Astrocyte of the hippocampus (primary cell): ENCODE data around the gene PPL.
"Not testable (repeated sequence)": the region's sequence is repeated elsewhere in the genome, so short reads cannot be mapped to it uniquely, and the experiment has no call there.

Source experiments
- DNase-seq: peaks from one replicate; pipeline ENCODE4 v3.0.0; 2011; ENCODE audit warnings: low read depth, low spot score

The PPL gene

GRCh38 chr16:4908854-4909401 lies 28.0 kb downstream of the PPL start:
- no peak for DNase-seq

DNA sequence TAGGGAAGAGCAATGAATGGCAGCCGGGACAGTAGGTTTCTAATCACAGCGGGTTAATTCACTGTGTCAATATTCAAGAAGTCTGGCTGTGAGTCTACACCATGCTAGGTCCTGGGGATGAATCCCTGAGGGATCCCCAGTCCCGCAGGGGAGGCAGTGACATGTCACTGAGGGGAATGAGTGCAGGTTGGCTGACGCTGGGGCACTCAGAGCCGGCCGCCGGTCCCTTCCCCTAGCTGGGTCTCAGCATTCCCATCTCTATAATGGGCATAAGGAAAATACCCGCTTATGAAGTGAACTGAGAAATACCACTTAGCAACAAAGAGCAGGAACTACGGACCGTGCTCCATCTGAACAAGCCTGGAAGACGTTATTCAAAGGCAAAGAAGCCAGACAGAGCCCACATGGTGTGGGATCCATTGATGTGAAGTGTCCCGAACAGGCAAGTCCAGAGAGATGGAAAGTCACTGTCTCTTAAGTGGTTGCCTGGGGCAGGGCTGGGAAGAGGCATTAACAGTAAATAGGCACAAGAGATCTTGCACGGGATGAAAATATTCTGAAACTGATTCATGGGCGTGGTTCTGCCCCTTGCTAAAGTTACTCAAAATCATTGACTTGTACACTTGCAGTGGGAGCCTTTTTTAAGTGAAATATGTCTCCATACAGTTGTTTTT lies 31.9 kb downstream of the PPL start:
- no peak for DNase-seq

- DNase-seq: no peak
Measured at GRCh38 chr16:4904108-4904941, 32.6 kb downstream of the PPL start.

DNA sequence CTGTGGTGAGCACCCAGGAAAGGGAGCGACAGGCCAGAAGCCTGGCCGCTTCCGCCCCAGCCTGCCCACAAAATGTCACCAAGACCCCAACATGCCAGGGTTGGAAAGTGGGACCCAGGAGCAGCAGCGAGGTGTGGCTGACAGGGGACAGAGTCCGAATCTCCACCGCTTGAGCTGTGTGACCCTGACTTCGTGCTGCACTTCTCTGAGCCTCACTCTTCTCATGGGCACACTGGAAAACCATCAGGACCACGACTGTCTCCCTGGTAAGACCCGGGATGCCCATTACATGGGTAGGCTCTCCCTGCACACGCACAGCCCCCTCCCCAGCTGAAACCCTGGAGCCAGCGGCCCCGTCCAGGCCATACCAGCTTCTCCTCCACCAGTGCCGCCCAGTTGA lies 34.9 kb downstream of the PPL start:
- DNase-seq: no peak

- DNase-seq: no peak
Measured at GRCh38 chr16:4900750-4901149, 36.2 kb downstream of the PPL start.

DNA sequence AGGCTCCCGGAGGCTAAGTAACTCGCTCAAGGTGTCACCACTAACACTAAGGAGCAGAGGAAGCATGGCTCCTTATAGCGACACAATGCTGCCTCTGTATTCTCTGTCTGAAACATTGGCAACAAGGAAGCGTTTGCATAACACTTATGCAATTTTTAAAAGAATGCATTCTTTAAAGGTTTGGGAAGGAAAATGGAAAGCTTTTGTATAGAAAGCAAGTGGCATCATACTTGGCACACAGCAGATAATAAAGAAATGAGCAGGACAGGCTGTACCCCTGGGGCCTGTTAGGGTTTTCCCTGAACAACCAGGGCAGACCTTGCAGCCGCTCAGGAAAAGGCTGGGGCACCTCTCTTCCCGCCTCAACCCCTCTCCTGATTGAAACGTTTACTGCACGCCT lies 36.9 kb downstream of the PPL start:
- DNase-seq: peak; percentile 38

GRCh38 chr16:4899474-4899846 lies 37.5 kb downstream of the PPL start:
- no peak for DNase-seq

DNA sequence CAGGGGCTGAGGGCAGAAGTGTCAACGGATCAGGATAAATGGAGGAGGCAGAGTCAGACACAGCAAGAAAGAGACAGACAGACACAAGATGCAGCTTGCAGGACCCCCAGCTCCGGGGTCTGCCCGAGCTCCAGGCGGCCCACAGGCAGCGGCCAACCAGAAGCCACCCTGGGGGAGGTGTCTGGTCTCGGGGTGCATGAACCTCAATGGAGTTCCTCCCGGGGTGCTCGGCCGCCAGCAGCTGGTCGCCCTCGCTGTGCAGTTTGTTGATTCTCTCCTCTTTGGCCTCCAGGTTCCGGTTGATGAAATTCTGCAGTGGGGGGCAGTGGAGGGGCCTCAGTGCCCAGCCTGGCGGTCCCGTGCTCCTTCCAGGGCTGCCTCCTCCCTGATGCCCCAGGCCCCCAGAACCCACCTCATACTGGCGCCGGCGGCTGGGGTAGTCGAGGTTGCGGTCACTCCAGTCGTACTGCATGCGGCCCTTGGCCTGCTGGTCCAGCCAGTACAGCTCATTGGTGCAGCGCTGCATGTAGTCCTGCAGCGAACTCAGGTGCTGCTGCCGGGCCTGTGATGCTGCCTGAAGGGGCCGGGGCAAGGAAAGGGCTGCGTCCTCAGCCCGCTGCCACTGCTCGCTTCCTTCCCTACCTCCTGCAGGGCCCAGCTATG lies 38.0 kb downstream of the PPL start:
- DNase-seq: no peak

GRCh38 chr16:4897328-4897727 lies 39.6 kb downstream of the PPL start:
- no peak for DNase-seq

DNA sequence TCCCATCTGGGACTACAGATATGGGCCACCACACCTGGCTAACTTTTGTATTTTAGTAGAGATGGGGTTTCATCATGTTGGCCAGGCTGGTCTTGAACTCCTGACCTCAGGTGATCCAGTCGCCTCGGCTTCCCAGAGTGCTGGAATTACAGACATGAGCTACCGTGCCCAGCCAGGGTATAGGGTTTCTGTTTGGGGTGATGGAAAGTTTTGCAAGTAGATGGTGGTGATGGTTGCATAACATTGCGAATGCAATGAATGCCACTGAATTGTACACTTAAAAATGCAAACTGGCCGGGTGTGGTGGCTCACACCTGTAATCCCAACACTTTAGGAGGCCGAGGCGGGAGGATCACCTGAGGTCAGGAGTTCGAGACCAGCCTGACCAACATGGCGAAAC lies 40.2 kb downstream of the PPL start:
- not testable (repeated sequence) for DNase-seq

- no peak for DNase-seq
Measured at GRCh38 chr16:4895366-4895765, 41.6 kb downstream of the PPL start.

DNA sequence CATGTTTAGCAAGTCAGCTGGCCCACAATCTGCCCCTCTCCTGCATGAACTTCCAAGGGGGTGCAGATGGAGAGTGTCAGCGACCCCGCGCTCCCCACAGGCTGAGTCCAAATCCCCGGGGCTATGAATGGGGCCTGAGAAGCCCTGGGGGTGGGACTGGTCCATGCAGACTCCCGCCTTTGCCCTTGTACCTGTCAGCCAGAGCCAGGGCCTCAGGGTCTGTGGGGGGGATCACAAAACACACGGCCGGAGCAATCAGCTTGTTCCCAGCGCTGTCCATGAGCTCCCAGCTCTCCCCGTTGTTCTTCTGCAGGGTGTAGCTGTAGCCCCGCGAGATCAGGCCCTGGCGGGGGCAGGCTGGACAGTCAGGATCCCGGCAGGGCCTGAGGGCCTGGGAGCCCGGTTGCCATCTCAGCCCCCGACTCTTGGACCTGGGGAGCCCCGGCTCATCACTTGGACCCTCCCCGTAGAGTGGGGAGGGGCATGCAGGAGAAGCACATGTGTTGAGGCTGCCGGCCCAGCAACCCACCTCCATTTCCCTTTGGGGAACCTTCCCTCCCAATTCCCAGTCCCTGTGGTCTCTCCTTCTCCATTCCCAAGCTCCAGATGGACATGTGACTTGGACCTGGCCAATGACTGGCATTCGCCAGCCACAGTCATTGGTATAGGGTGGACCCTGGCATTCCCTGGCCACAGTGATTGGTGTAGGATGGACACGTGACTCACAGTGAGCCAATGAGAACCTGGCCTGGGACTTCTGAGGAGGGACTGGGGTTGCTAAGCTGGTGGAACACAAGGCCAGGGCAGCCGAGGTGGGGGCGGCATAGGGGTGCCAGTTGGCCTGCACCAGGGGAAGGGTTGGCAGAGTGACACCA lies 42.4 kb downstream of the PPL start:
- DNase-seq: no peak

DNA sequence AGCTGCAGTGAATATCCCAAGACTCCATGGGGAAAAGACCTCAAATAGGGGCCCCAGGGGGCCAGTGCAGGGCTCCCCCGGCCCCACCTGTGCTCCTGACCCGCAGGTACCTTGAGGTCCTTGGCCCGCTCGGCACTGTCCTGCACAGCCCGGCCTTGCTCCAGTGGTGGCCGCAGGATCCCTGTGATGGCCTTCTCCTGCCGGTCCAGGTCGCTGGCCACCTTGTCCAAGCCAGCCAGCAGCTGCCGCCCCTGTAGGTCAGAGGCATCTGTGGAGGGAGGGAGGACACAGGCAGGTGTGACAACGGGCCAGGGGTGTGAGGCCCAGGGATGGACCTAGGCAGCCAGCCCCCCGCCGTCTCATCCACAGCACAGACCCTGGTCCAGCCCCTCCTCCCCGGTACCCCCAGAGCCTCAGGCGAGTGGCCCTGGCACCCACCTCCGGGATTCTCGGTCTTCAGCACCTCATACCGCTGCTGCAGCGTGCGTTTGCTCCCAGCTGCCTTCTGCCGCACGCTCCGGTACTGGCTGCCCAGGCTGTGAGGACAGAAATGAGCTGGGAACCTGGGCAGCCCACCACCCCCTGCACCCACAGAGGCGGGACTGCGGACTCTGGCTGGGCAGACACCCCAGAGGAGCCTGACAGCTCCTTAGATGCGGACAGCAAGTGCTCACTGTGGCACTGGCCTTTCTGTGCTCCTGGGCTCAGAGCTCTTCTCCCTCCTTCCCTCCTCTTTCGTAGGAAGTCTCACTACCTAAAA lies 43.7 kb downstream of the PPL start:
- no peak for DNase-seq

DNA sequence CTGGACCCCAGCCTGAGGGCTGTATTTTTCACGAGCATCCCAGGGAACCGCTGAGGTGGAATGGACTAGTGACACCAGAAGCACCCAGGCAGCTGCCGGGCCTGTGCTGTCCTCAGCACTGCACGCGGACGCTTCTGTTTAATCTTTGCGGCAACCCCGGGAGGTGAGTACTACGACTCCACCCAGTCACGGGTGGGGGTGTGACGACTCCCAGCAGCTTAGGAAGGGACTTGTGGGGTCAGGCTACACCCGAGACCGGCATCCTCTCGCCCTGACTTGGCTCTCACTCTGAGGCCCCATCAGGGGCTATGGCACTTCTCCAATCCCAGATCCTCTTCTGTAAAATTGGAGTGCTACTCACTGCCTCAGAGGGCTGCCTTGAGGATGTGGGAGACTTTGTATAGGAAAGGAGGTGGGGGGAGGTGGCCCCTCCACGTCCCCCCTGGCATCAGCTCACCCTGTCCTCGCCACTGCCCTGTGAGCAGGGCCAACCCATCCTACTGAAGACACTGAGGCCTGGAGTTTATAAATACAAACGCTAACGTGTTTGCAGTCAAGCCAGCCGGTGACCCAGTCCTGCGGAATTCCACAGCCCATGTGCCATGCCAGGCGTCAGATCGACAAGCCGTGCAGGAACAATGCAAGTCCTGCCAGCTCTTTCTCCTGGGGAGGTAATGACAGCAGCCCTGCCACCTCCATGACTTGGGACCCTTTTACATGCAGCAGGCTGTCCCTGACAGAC lies 44.4 kb downstream of the PPL start:
- DNase-seq: peak; percentile 53

GRCh38 chr16:4891886-4892216 lies 45.1 kb downstream of the PPL start:
- DNase-seq: no peak

DNA sequence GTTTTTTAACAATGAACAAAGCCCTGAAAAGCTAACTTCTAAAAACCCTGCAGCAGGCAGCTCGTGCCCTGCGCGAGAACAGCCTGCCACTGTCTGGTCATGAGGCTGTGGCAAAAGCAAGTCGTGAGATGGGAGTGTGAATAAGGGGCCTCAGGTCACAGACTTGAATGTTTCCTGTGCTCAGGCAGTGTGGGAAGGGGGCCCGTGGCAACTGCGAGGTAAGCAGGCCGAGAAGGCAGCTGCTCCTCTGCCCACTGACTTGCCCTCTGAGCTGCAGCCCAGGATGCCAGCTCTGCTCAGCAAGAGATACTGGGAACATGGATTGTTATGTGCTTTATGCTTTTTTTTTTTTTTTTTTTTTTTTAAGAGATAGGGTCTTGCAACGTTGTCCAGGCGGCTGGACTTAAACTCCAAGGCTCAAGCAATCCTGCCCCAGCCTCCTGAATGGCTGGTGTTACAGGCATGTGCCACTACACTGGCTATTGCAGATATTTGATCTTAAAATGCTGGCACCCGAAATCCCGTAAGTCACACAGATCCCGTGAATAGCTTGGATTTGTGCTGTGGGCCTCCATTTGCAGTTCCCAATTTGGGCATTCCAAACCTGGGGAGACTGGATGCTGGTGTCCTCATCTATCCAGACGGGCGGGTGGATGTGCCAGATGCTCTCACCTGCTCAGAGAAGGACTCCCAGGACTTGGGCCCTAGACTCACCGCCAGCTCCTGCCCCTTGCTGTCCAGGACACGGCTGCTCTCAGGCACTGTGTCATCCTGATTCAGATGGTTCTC lies 45.7 kb downstream of the PPL start:
- no peak for DNase-seq

- no peak for DNase-seq
Measured at GRCh38 chr16:4890686-4891085, 46.3 kb downstream of the PPL start.

- no peak for DNase-seq
Measured at GRCh38 chr16:4890026-4890425, 46.9 kb downstream of the PPL start.

GRCh38 chr16:4888428-4889135 lies 48.4 kb downstream of the PPL start:
- DNase-seq: no peak
